ENCODE results near the gene TCF12.

DNA sequence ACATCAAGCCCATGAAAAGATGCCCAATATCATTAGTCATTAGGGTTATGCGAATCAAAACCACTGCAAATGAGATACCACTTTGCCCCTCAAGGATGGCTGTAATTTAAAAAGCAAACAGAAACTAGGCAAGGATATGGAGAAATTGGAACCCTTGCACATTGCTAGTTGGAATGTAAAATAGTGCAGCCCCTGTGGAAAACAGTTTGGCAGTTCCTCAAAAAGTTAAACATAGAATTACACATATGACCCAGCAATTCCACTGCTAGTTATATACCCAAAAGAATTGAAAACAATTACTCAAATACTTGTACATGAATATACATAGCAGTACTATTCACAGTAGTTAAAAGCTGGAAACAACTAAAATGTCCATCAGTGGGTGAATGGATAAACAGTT lies 271.0 kb downstream of the TCF12 start:
- TF ChIP-seq, protein P1, sequence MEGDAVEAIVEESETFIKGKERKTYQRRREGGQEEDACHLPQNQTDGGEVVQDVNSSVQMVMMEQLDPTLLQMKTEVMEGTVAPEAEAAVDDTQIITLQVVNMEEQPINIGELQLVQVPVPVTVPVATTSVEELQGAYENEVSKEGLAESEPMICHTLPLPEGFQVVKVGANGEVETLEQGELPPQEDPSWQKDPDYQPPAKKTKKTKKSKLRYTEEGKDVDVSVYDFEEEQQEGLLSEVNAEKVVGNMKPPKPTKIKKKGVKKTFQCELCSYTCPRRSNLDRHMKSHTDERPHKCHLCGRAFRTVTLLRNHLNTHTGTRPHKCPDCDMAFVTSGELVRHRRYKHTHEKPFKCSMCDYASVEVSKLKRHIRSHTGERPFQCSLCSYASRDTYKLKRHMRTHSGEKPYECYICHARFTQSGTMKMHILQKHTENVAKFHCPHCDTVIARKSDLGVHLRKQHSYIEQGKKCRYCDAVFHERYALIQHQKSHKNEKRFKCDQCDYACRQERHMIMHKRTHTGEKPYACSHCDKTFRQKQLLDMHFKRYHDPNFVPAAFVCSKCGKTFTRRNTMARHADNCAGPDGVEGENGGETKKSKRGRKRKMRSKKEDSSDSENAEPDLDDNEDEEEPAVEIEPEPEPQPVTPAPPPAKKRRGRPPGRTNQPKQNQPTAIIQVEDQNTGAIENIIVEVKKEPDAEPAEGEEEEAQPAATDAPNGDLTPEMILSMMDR (IDR thresholded peaks at IDR 0.05): no peak
- TF ChIP-seq POLR2A (IDR thresholded peaks at IDR 0.05): no peak
